Lower leg skin (tissue), 3 donors: ENCODE results near the gene EXOC5.

Experiments used
- POLR2A ChIP-seq, 2 donors: fragments of 450-650 bp; IDR thresholded peaks; one replicate each; pipeline ENCODE4 v1.6.1; 2016 to 2017; ENCODE audit warnings: antibody characterized with exemption in 2 of 2, mild to moderate bottlenecking in 1 of 2, moderate library complexity in 1 of 2
- TF ChIP-seq, protein P1 (sequence below), 3 donors: fragments of 450-650 bp; IDR thresholded peaks; one replicate each; pipeline ENCODE4 v1.5.1; 2016; ENCODE audit warnings: antibody characterized with exemption in 3 of 3, mild to moderate bottlenecking in 3 of 3, moderate library complexity in 2 of 3

DNA sequence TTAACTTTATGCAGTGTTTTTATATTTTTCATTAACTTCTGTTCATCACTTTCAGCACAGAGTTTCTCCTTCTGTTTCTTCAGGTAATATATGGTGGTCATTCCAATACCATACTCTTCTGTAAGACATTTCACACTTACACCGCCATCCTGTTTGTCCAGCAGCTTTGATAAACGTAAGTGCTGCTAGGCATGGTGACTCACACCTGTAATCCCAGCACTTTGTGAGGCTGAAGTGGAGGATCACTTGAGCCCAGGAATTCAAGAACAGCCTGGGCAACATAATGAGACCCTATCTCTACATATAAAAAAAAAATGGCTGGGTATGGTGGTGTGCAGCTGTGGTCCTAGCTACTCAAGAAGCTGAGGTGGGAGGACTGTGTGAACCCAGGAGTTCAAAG, 55.8 kb downstream of the EXOC5 start:
- TF ChIP-seq, protein P1, sequence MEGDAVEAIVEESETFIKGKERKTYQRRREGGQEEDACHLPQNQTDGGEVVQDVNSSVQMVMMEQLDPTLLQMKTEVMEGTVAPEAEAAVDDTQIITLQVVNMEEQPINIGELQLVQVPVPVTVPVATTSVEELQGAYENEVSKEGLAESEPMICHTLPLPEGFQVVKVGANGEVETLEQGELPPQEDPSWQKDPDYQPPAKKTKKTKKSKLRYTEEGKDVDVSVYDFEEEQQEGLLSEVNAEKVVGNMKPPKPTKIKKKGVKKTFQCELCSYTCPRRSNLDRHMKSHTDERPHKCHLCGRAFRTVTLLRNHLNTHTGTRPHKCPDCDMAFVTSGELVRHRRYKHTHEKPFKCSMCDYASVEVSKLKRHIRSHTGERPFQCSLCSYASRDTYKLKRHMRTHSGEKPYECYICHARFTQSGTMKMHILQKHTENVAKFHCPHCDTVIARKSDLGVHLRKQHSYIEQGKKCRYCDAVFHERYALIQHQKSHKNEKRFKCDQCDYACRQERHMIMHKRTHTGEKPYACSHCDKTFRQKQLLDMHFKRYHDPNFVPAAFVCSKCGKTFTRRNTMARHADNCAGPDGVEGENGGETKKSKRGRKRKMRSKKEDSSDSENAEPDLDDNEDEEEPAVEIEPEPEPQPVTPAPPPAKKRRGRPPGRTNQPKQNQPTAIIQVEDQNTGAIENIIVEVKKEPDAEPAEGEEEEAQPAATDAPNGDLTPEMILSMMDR (IDR thresholded peaks at IDR 0.05): no peak
- TF ChIP-seq POLR2A (IDR thresholded peaks at IDR 0.05): no peak
